HK-2 (cell line): ENCODE measurements around the gene IFT81.
"Not testable (repeated sequence)": the region's sequence is repeated elsewhere in the genome, so short reads cannot be mapped to it uniquely, and the experiment has no call there.

Source experiments
- DNase-seq: peaks from one replicate; pipeline ENCODE4 v3.0.0-alpha.2; 2018; ENCODE audit not compliant: unreplicated experiment

Gene IFT81

GRCh38 chr12:110203546-110203945, 79.4 kb downstream of the IFT81 start:
- no peak for DNase-seq

GRCh38 chr12:110205931-110206330, 81.8 kb downstream of the IFT81 start:
- DNase-seq: no peak

- DNase-seq: not testable (repeated sequence)
Measured at GRCh38 chr12:110211639-110212536, 87.7 kb downstream of the IFT81 start.

- no peak for DNase-seq
Measured at GRCh38 chr12:110217996-110218674, 94.0 kb downstream of the IFT81 start.

GRCh38 chr12:110222027-110222426, 97.9 kb downstream of the IFT81 start:
- no peak for DNase-seq

- DNase-seq: no peak
Measured at GRCh38 chr12:110222433-110222832, 98.3 kb downstream of the IFT81 start.

- no peak for DNase-seq
Measured at GRCh38 chr12:110223777-110224378, 99.7 kb downstream of the IFT81 start.

GRCh38 chr12:110224379-110225304, 100.5 kb downstream of the IFT81 start:
- peak; percentile 4 for DNase-seq

GRCh38 chr12:110227138-110227537, 103.0 kb downstream of the IFT81 start:
- DNase-seq: no peak

GRCh38 chr12:110228348-110228747, 104.2 kb downstream of the IFT81 start:
- not testable (repeated sequence) for DNase-seq

- DNase-seq: no peak
Measured at GRCh38 chr12:110228756-110229155, 104.6 kb downstream of the IFT81 start.

GRCh38 chr12:110229409-110229808, 105.3 kb downstream of the IFT81 start:
- no peak for DNase-seq

GRCh38 chr12:110230655-110231054, 106.5 kb downstream of the IFT81 start:
- DNase-seq: no peak

GRCh38 chr12:110233212-110233903, 109.2 kb downstream of the IFT81 start:
- no peak for DNase-seq

- no peak for DNase-seq
Measured at GRCh38 chr12:110234331-110234751, 110.2 kb downstream of the IFT81 start.

GRCh38 chr12:110234755-110235154, 110.6 kb downstream of the IFT81 start:
- no peak for DNase-seq

- no peak for DNase-seq
Measured at GRCh38 chr12:110235383-110235782, 111.2 kb downstream of the IFT81 start.

GRCh38 chr12:110243227-110243626, 119.1 kb downstream of the IFT81 start:
- DNase-seq: no peak

GRCh38 chr12:110244372-110244771, 120.2 kb downstream of the IFT81 start:
- DNase-seq: no peak

GRCh38 chr12:110244829-110245228, 120.7 kb downstream of the IFT81 start:
- DNase-seq: no peak

- DNase-seq: no peak
Measured at GRCh38 chr12:110245369-110245772, 121.2 kb downstream of the IFT81 start.
